Measurements from ENCODE around the gene RSRP1. TPM values are rescaled to one million over a fixed set of nuclear protein-coding genes. Genes with fewer than 3 reads are reported as not detected.

The RSRP1 gene
- total RNA-seq, 1 experiment from 2014 or later: 82.9 TPM

DNA sequence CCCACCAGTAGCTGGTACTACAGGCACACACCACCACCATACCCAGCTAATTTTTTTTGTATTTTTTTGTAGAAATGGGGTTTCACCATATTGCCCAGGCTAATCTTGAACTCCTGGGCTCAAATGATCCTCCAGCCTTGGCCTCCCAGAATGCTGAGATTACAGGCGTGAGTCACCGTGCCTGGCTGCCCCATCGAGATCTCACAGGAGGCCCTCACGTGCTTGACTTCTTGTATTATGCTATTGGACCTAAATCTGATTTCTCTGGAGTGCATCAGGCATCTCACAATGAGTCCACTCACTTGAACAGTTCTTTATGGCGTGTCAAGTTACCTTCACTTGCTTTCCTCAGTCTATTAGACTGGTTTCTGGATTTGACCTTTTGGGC, 9.3 kb upstream of the RSRP1 start:
- ChIA-PET POLR2A (interaction anchor here (1.5 kb wide), 1 partner anchor 9 kb away, joined by 10 read pairs; the partner anchor contains the start of gene RSRP1), CTCF (no interaction called here), RAD21 (ENCODE audit: low non-redundant PET in 1 of 2, low total read pairs in 2 of 2, uncharacterized antibody in 2 of 2, unreplicated experiment in 2 of 2) (no interaction called here)
- BruUV-seq (replicated peaks): no TSS peak
- no peaks in the 10 kb centered on the region for H3K9me3 ChIP-seq (ENCODE audit: control insufficient read depth in 1 of 2, insufficient read depth in 1 of 2, low read depth in 1 of 2, low read length in 2 of 2)
- no peaks in the 10 kb centered on the region for H3K79me2 ChIP-seq (ENCODE audit: insufficient read depth, low read length)
- 0 out of 4 replicates have a peak, but pooled peaks cover 0 to 5% of the 10 kb centered on the region in 2 experiments for H3K4me1 ChIP-seq (ENCODE audit: control insufficient read depth in 1 of 2, insufficient read depth in 2 of 2, low read length in 2 of 2)
- no peaks in the 10 kb centered on the region for H3K27me3 ChIP-seq (ENCODE audit: insufficient read depth, low read length)
- DNase-seq (ENCODE audit: low read depth, low spot score): no peak
- ATAC-seq: no peak
- no peak overlapping the region for H3K4me2 ChIP-seq (ENCODE audit: low read length)
- no peak overlapping the region for H2AFZ ChIP-seq (ENCODE audit: low read depth, low read length, poor library complexity, severe bottlenecking)
- intact Hi-C loops (cut with micrococcal nuclease): loop anchor here (10.0 kb wide), 1 partner anchor 558 kb away; the partner anchor contains the start of gene MTFR1L
- H3K27ac ChIP-seq (ENCODE audit: low read depth, low read length): no peak overlapping the region
- H4K20me1 ChIP-seq (ENCODE audit: insufficient read depth): no peaks in the 10 kb centered on the region
- H3K9ac ChIP-seq (ENCODE audit: low read length): no peak overlapping the region
- TF ChIP-seq EGR1 (IDR thresholded peaks at IDR 0.05; ENCODE audit: low read depth): no peak
- no peak for TF ChIP-seq CEBPB (IDR thresholded peaks at IDR 0.05; ENCODE audit: low read depth)
- TF ChIP-seq ELF1 (IDR thresholded peaks at IDR 0.05; ENCODE audit: borderline replicate concordance, low read depth): no peak
- TF ChIP-seq JUND (IDR thresholded peaks at IDR 0.05): no peak
- TF ChIP-seq ZFX (IDR thresholded peaks at IDR 0.05): no peak
- no peak for TF ChIP-seq ZNF274 (IDR thresholded peaks at IDR 0.05; ENCODE audit: low read depth, low read length)
- no peak for TF ChIP-seq RAD21 (IDR thresholded peaks at IDR 0.05; ENCODE audit: low read depth)
- H3K36me3 ChIP-seq (ENCODE audit: control insufficient read depth in 1 of 2, insufficient read depth in 2 of 2, low read length in 2 of 2): no peaks in the 10 kb centered on the region; a peak in 1 of 4 replicates
- no peaks in the 10 kb centered on the region for H3K9me2 ChIP-seq (ENCODE audit: insufficient read depth)
- H3K4me3 ChIP-seq (replicated peaks in 1 of 2; ENCODE audit: low read depth in 1 of 2, low read length in 2 of 2): no peak overlapping the region

GRCh38 chr1:25255706-25256577, 8.7 kb upstream of the RSRP1 start:
- H4K20me1 ChIP-seq (ENCODE audit: insufficient read depth): no peaks in the 10 kb centered on the region
- H3K36me3 ChIP-seq (ENCODE audit: control insufficient read depth in 1 of 2, insufficient read depth in 2 of 2, low read length in 2 of 2): no peaks in the 10 kb centered on the region; a peak in 1 of 4 replicates
- no peaks in the 10 kb centered on the region for H3K9me3 ChIP-seq (ENCODE audit: control insufficient read depth in 1 of 2, insufficient read depth in 1 of 2, low read depth in 1 of 2, low read length in 2 of 2)
- no peaks in the 10 kb centered on the region for H3K79me2 ChIP-seq (ENCODE audit: insufficient read depth, low read length)
- H3K4me3 ChIP-seq (replicated peaks in 1 of 2; ENCODE audit: low read depth in 1 of 2, low read length in 2 of 2): no peak overlapping the region
- POLR2A ChIA-PET: interaction anchor here (1.5 kb wide), 1 partner anchor 8 kb away, joined by 10 read pairs; the partner anchor contains the start of gene RSRP1
- RAD21 ChIA-PET (ENCODE audit: low non-redundant PET in 1 of 2, low total read pairs in 2 of 2, uncharacterized antibody in 2 of 2, unreplicated experiment in 2 of 2): no interaction called here
- H3K4me1 ChIP-seq (ENCODE audit: control insufficient read depth in 1 of 2, insufficient read depth in 2 of 2, low read length in 2 of 2): 0 out of 4 replicates have a peak, but pooled peaks cover 0 to 5% of the 10 kb centered on the region in 2 experiments
- H3K9me2 ChIP-seq (ENCODE audit: insufficient read depth): no peaks in the 10 kb centered on the region
- DNase-seq (ENCODE audit: low read depth, low spot score) (no peak), ATAC-seq (no peak)
- H3K9ac ChIP-seq (ENCODE audit: low read length): no peak overlapping the region
- CTCF ChIA-PET: no interaction called here
- H2AFZ ChIP-seq (ENCODE audit: low read depth, low read length, poor library complexity, severe bottlenecking): no peak overlapping the region
- no TSS peak for BruUV-seq (replicated peaks)
- H3K27ac ChIP-seq (ENCODE audit: low read depth, low read length): no peak overlapping the region
- no peaks in the 10 kb centered on the region for H3K27me3 ChIP-seq (ENCODE audit: insufficient read depth, low read length)
- no peak overlapping the region for H3K4me2 ChIP-seq (ENCODE audit: low read length)
- intact Hi-C loops (cut with micrococcal nuclease): loop anchor here (10.0 kb wide), 1 partner anchor 559 kb away; the partner anchor contains the start of gene MTFR1L
- no peak for TF ChIP-seq MAX (IDR thresholded peaks at IDR 0.05)
- TF ChIP-seq SRF (IDR thresholded peaks at IDR 0.05; ENCODE audit: low read depth): no peak
- no peak for TF ChIP-seq SP1 (IDR thresholded peaks at IDR 0.05; ENCODE audit: low read depth)
- TF ChIP-seq ZFX (IDR thresholded peaks at IDR 0.05): no peak
- no peak for TF ChIP-seq EGR1 (IDR thresholded peaks at IDR 0.05; ENCODE audit: low read depth)
- TF ChIP-seq ZNF274 (IDR thresholded peaks at IDR 0.05; ENCODE audit: low read depth, low read length): no peak
- TF ChIP-seq YY1 (IDR thresholded peaks at IDR 0.05; ENCODE audit: extremely low read depth, insufficient replicate concordance, low read depth, low read length): no peak
- no peak for TF ChIP-seq POLR2AphosphoS5 (IDR thresholded peaks at IDR 0.05; ENCODE audit: low read depth, low read length)
- no peak for TF ChIP-seq POLR2A (IDR thresholded peaks at IDR 0.05; ENCODE audit: borderline replicate concordance, extremely low read depth, insufficient read depth, insufficient read length)
- TF ChIP-seq, protein P1, sequence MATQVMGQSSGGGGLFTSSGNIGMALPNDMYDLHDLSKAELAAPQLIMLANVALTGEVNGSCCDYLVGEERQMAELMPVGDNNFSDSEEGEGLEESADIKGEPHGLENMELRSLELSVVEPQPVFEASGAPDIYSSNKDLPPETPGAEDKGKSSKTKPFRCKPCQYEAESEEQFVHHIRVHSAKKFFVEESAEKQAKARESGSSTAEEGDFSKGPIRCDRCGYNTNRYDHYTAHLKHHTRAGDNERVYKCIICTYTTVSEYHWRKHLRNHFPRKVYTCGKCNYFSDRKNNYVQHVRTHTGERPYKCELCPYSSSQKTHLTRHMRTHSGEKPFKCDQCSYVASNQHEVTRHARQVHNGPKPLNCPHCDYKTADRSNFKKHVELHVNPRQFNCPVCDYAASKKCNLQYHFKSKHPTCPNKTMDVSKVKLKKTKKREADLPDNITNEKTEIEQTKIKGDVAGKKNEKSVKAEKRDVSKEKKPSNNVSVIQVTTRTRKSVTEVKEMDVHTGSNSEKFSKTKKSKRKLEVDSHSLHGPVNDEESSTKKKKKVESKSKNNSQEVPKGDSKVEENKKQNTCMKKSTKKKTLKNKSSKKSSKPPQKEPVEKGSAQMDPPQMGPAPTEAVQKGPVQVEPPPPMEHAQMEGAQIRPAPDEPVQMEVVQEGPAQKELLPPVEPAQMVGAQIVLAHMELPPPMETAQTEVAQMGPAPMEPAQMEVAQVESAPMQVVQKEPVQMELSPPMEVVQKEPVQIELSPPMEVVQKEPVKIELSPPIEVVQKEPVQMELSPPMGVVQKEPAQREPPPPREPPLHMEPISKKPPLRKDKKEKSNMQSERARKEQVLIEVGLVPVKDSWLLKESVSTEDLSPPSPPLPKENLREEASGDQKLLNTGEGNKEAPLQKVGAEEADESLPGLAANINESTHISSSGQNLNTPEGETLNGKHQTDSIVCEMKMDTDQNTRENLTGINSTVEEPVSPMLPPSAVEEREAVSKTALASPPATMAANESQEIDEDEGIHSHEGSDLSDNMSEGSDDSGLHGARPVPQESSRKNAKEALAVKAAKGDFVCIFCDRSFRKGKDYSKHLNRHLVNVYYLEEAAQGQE (IDR thresholded peaks at IDR 0.05; ENCODE audit: low read depth): no peak
